Fibroblast of skin of abdomen (primary cell): ENCODE measurements around the gene RALB.
"Not testable (repeated sequence)": the region's sequence is repeated elsewhere in the genome, so short reads cannot be mapped to it uniquely, and the experiment has no call there.

Experiments used
- DNase-seq: peaks from one replicate; pipeline ENCODE4 v3.0.0-alpha.2; 2013

The RALB gene

GRCh38 chr2:120317180-120317533 is 64.5 kb downstream of the RALB start:
- no peak for DNase-seq

- DNase-seq: no peak
Measured at GRCh38 chr2:120317916-120318315, 65.3 kb downstream of the RALB start.

GRCh38 chr2:120318626-120319025 is 66.0 kb downstream of the RALB start:
- no peak for DNase-seq

- no peak for DNase-seq
Measured at GRCh38 chr2:120319123-120319522, 66.5 kb downstream of the RALB start.

DNA sequence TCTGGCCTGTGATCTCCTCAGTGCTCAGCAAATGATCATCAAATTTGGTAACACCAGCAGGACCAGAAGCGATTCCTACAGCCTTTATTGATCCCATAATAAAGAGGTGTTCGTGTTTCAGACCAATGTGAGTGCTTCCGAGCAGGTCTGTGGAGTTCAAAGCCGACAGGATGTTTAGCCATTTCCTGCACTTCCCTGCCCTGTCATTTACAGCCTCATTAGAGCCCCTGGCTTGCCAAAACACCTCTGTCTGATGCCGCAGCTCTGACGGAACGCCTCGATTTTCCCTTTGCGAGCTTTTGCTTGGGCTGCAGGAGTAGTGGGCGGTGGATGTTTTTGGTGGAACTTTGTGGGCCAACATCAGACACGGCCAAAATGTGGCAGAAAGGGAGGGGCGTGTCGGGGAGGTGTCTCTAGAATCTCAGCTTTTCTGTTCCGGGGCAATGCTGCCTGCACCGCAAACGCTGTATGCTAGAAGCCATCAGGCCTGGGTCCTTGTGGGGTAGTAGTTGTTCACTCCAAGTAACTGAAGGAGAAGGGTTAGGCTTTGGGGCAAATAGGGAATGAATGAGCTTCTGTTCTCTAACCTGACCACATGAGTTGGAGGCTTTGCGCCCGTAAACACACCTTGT is 67.2 kb downstream of the RALB start:
- DNase-seq: no peak

- DNase-seq: no peak
Measured at GRCh38 chr2:120320318-120320851, 67.7 kb downstream of the RALB start.

- not testable (repeated sequence) for DNase-seq
Measured at GRCh38 chr2:120320887-120321556, 68.4 kb downstream of the RALB start.

- no peak for DNase-seq
Measured at GRCh38 chr2:120321721-120322284, 69.2 kb downstream of the RALB start.

GRCh38 chr2:120322329-120322728 is 69.7 kb downstream of the RALB start:
- no peak for DNase-seq

GRCh38 chr2:120323214-120323613 is 70.6 kb downstream of the RALB start:
- DNase-seq: no peak

DNA sequence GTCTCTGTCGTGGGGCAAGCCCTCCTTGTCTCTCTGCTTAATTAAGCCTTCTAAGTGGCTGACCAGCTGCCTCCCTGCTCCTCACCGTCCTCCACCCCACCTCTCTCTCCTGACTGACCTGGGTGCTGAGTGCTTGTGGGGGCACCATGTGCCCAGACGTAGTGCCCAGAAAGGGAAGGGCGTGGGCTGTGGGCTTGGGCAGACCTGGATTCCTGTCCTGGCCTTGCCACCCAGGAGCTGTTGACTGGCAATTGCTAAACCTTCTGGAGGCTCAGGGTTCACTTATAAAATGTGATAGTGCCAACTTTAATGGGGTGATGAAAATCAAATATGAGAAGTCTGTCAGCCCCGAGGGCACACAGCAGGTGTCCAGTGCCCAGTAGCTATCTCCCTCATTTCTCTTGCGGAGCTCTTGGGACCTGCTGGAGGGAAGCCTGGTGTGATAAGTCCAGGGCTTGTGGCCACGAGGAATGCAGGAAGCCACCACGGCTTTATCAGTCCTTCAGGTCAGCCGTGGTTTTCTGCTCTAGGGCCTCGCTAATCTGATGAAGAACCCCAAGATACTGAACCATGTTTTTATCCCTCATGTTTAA is 71.3 kb downstream of the RALB start:
- no peak for DNase-seq

GRCh38 chr2:120324933-120325332 is 72.3 kb downstream of the RALB start:
- DNase-seq: no peak

- no peak for DNase-seq
Measured at GRCh38 chr2:120326066-120326465, 73.4 kb downstream of the RALB start.

GRCh38 chr2:120330946-120331822 is 78.5 kb downstream of the RALB start:
- DNase-seq: no peak

DNA sequence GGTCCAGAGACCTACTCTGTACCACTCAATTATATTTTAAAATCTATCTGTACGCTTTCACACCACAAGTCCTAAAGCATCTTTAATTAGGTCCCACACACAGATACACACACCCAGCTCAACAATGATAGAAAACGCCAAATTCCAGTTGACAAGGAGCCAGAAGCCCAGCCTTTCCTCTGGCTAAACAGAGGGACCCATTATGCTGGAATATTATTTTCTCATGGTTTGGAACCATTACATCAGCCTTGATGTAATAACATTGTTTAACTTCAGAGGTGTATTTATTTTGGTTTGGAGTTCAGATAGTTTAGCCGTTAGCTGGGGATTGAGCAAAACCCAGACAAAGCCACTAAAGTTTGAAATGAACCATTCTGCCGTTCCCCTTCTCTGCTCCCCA is 79.3 kb downstream of the RALB start:
- no peak for DNase-seq

- DNase-seq: no peak
Measured at GRCh38 chr2:120332384-120332783, 79.7 kb downstream of the RALB start.

GRCh38 chr2:120334068-120334467 is 81.4 kb downstream of the RALB start:
- DNase-seq: no peak

- no peak for DNase-seq
Measured at GRCh38 chr2:120336749-120337148, 84.1 kb downstream of the RALB start.

GRCh38 chr2:120338015-120338414 is 85.4 kb downstream of the RALB start:
- DNase-seq: no peak

- DNase-seq: no peak
Measured at GRCh38 chr2:120341977-120342376, 89.3 kb downstream of the RALB start.

- no peak for DNase-seq
Measured at GRCh38 chr2:120342446-120342845, 89.8 kb downstream of the RALB start.

DNA sequence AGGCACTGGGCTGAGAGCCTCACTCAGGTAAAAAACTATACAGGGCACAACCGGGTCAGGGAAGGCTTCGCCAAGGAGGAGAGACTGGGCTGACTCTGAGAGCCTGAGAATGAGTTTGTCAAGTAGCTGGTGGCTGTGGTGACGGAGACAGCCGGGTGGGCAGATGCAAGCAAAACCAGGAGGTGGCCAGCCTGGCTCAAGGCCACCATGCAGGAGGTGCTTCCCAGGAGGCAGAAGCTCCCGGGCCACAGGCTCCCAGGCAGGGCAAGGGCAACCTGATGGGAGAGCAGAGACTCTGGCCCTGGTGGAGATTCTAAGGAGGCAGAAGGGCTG is 90.4 kb downstream of the RALB start:
- no peak for DNase-seq
